ENCODE measurements around the gene XPO6.
"Not testable (repeated sequence)": the region's sequence is repeated elsewhere in the genome, so short reads cannot be mapped to it uniquely, and the experiment has no call there.

XPO6 gene

DNA sequence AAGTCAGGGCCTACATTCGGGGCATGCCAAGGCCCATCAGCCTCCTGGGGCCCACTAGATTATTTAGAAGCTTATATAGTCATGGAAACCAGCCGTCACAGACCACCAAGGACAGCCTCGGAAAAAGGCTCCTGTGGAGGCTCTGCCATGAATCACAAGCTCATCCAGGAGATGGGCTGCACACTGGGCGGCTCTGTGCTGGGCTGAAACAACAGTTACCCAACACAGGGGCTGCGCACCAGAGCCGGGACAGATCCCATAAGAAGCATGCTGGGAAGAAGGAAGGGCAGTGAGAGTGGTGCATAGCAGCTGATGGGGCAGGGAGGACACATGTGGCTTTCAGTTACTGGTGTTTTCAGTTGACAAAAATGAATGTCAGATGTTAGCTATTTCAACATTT is 80.6 kb downstream of the XPO6 start:
- H3K4me3 Mint-ChIP-seq, result no peak overlapping the region
- no peaks in the 10 kb centered on the region for H3K9me3 Mint-ChIP-seq (ENCODE audit: low read depth)
- no peaks in the 10 kb centered on the region for H3K27me3 Mint-ChIP-seq
- H3K36me3 Mint-ChIP-seq, result peaks cover 2% of the 10 kb centered on the region
- peaks cover 16% of the 10 kb centered on the region for H3K4me1 Mint-ChIP-seq (ENCODE audit: low read depth)
- H3K27ac Mint-ChIP-seq, result peak overlapping the region; percentile 78

DNA sequence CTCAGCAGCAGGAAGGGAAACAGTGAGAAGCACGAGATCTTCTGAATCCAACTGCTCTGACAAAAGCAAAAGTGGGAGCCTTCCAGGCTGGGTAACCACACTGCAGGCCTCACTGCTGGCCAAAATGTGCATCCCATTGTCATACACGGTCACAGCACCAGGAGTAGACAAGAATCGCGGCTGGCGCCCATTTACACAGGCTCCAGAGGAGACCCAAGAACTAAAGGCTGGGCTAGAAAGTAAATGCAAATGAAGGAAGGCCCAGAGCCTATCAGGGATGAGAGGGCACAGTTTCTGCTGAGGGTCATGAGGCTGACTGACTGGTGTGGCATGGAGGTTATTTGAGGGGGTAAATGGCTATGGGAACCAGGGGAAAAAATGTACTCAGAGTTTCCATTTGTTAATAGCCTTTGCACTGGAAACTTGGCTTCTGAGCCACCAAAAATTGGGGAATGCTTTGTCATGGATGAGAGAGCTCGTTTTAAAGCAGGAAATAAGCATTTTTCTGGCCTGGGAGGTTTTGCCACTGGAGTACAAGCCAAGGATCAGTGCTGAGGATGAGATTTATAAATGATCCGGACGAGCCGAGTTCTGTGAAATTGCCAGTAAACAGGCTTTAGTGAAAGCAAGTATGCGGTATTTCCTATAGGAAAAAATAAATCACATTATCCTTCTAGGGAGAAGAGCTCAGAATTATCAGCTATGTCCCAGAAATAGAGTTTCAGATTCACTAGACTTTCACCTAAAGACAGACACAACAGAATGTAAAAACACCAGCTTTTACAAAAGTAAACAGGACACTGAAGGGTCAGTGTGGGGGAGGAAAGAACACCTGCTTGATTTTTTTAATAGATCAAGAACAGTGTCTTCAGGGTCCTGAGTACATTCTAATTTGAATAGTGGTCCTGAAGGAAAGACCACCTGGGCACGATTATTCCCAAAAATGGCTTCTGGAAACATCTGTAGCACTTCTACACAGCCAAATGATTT is 81.4 kb downstream of the XPO6 start:
- Mint-ChIP-seq H3K27ac (peak overlapping the region; percentile 78), H3K9me3 (ENCODE audit: low read depth) (no peaks in the 10 kb centered on the region), H3K4me3 (no peak overlapping the region), H3K36me3 (peaks cover 2% of the 10 kb centered on the region), H3K27me3 (no peaks in the 10 kb centered on the region), H3K4me1 (ENCODE audit: low read depth) (peaks cover 13% of the 10 kb centered on the region)

DNA sequence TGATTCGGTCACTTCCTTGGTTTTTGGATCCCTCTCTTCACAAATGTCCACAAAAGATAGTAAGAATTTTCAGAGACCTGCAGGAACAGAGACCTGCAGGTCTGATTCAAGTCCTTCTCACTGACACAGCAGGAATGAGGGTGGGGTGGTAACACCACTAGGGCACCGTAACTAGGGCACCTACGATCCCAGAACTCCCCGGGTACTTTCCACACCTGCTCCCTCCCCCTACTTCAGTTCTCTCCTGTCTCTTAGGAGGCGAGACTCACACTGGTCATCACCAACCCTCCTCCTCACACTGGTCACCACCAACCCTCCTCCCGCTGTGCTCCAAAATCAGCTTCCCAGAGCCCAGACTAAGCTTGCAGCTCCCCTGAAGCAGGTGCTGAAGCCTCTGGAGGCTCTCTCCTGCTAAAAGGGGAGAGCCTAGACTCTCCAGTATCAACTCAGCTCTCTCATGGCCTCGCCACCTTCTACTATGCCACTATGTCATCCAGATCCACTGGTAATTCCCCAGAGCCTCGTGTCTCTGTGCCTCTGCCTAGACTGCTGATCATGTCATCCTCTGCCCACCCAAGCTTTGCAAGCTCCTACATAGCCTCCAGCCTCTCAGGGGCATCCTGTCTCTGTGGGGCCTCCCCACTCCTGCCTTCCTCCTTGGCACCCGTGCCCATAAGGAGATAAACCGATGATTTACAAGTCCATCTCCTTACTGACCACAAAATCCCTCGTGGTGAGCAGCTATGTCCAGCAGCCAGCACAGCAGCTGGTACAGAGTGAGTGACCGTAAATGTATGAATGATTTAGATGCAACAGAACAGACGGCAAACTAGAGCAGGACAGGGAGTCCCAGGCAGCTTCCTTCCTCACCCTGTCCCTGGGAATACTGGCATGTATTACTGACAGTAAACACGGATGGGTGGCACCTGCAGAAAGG is 84.8 kb downstream of the XPO6 start:
- Mint-ChIP-seq H3K27me3 (no peaks in the 10 kb centered on the region), H3K4me1 (ENCODE audit: low read depth) (peaks cover 15% of the 10 kb centered on the region), H3K9me3 (ENCODE audit: low read depth) (no peaks in the 10 kb centered on the region), H3K36me3 (peaks cover 2% of the 10 kb centered on the region), H3K27ac (peak overlapping the region; percentile 81), H3K4me3 (no peak overlapping the region)

DNA sequence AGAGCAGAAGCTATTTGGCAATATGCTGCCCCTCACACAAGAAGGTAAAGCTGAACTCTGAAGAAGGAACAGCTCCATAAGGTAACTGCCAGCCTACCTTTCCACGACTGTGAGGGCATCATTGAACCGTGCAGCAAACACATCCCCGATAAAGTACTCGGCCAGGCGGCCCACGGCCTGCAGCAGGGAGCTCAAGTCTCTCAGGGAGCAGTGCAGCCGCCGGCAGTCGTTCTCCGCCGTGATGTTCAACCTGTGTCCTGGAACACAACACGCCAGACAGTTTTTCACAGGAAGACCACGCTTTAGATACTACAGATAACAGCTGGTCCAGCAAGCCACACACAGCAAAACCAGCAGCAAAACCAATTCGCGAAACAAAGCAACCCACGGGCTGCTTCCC is 86.2 kb downstream of the XPO6 start:
- H3K27ac Mint-ChIP-seq, result no peak overlapping the region
- peaks cover 8% of the 10 kb centered on the region for H3K36me3 Mint-ChIP-seq

DNA sequence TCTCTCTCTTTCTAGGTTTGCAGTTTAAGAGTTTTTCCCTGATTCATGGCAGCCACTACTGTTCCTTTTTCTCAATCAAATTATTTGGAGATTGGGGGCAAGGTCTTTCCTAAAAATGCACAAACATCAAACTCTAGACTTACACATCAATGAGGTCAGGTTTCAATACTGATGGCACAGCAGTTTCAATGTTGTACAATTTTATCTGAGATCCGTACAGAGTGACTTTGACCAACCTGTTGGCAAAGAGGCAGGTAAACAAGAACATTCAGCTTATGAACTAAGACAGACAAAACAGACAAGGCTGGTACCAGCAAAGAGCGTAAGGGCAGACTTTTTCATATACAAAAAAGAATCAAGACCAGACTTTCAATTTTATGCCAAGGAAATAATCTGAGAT is 90.2 kb downstream of the XPO6 start:
- Mint-ChIP-seq H3K4me1 (ENCODE audit: low read depth) (peaks cover 3% of the 10 kb centered on the region), H3K27me3 (no peaks in the 10 kb centered on the region), H3K27ac (peak overlapping the region; percentile 65), H3K4me3 (no peak overlapping the region), H3K36me3 (peaks cover 9% of the 10 kb centered on the region), H3K9me3 (ENCODE audit: low read depth) (no peaks in the 10 kb centered on the region)

More for the DNA sequence above, 86.2 kb downstream of the XPO6 start:
- peaks cover 13% of the 10 kb centered on the region for H3K4me1 Mint-ChIP-seq (ENCODE audit: low read depth)
- H3K9me3 Mint-ChIP-seq (ENCODE audit: low read depth), result no peaks in the 10 kb centered on the region
- H3K4me3 Mint-ChIP-seq, result no peak overlapping the region
- H3K27me3 Mint-ChIP-seq, result no peaks in the 10 kb centered on the region

DNA sequence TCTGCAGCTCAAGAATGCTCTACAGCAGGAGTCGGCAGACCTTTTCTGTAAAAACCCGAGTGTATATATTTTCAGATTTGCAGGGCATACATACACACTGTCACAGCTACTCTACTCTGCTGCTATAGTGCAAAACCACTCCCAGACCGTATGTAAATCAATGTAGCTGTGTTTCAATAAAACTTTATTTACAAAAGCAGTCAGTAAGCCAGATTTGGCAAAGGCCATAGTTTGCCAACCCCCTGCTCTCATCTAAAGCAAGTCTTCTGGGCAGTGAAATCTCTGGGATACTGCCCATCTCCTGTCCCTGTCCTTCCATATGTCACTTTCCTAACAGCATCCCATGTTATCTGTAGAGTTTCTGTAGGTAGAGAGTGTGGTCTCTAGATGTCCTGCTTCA is 91.0 kb downstream of the XPO6 start:
- Mint-ChIP-seq H3K27ac (peak overlapping the region; percentile 65), H3K27me3 (no peaks in the 10 kb centered on the region), H3K36me3 (peaks cover 13% of the 10 kb centered on the region), H3K9me3 (ENCODE audit: low read depth) (no peaks in the 10 kb centered on the region), H3K4me3 (no peak overlapping the region), H3K4me1 (ENCODE audit: low read depth) (peaks cover 4% of the 10 kb centered on the region)

DNA sequence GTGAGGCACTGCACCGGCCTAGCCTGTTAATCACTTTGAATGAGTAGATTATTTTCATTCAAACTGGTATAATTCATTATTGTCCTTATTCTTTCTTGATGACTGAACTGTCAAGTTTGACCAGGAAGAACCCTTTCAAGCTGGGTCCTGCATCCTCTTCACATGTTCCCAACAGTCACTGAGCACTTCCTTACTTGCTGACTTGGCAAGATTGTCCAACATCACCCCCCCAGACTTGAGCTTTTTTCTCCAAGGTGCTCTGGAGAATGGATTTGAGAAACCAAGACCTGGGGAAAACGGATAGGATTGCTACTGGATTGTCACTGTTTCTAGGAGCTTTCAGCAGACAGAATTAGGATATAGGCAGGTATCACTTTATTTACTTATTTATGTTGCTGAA is 93.1 kb downstream of the XPO6 start:
- H3K36me3 Mint-ChIP-seq, result peaks cover 13% of the 10 kb centered on the region
- peak overlapping the region; percentile 41 for H3K27ac Mint-ChIP-seq
- H3K27me3 Mint-ChIP-seq, result no peaks in the 10 kb centered on the region
- H3K4me3 Mint-ChIP-seq, result no peak overlapping the region
- peaks cover 4% of the 10 kb centered on the region for H3K4me1 Mint-ChIP-seq (ENCODE audit: low read depth)
- no peaks in the 10 kb centered on the region for H3K9me3 Mint-ChIP-seq (ENCODE audit: low read depth)

DNA sequence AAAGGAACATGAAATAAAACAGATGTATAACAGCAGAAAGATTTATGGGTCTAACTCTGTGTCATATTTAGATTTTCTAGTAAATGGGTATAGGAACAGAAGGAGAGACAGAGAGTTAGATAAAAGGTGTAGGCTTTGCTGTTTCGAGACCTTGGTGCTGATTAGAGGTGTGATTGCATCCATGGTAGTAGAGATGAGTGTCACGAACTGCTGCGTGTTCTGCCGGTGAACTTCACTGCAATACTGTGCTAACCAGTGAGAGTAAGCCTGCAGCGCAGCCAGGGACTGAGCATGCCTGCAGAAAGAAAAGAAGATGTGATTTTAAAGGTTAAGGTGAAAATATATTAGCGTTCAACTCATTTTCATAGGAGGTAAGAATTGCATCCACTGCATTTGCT is 94.6 kb downstream of the XPO6 start:
- H3K4me1 Mint-ChIP-seq (ENCODE audit: low read depth), result peaks cover 8% of the 10 kb centered on the region

DNA sequence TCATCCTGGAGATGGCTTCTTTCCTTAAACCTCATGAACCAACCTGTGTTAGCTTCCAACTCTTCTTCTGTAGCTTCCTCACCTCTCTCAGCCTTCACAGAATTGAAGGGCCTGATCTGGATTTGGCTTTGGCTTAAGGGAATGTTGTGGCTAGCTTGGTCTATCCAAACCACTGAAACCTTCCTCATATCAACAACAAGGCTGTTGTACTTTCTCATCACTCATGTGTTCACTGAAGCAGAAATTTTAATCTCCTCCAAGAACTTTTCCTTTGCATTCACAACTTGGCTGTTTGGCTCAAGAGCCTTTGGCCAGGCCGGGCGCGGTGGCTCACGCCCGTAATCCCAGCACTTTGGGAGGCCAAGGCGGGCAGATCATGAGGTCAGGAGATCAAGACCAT is 95.9 kb downstream of the XPO6 start:
- not testable (repeated sequence) for H3K4me1 Mint-ChIP-seq (ENCODE audit: low read depth); H3K9me3 Mint-ChIP-seq (ENCODE audit: low read depth); H3K27me3 Mint-ChIP-seq; H3K4me3 Mint-ChIP-seq
- H3K36me3 Mint-ChIP-seq, result peaks cover 13% of the 10 kb centered on the region
- peak overlapping the region; percentile 50 for H3K27ac Mint-ChIP-seq

More for the DNA sequence above, 94.6 kb downstream of the XPO6 start:
- H3K36me3 Mint-ChIP-seq, result peaks cover 18% of the 10 kb centered on the region
- H3K27me3 Mint-ChIP-seq, result no peaks in the 10 kb centered on the region
- no peaks in the 10 kb centered on the region for H3K9me3 Mint-ChIP-seq (ENCODE audit: low read depth)
- H3K27ac Mint-ChIP-seq, result no peak overlapping the region
- H3K4me3 Mint-ChIP-seq, result no peak overlapping the region

DNA sequence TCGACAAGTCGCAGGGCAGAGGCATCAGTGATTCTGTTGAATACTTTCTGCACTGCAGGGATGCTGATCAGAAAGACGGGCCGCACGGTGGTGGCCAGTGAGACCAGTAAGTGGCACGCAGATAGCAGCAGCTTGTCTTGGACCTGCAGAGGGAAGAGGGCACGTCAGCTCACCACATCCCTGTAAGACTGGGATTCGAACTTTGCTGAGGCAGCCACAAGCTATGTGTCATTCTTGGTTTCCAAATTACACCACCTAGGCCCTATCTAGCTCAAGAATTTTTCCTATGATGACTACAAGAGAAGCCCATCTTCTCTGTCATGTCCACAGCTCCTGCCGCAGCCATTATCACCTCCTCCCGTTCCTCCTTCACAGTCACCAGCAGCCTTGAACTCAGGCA is 98.9 kb downstream of the XPO6 start:
- H3K4me3 Mint-ChIP-seq, result no peak overlapping the region
- H3K36me3 Mint-ChIP-seq, result peaks cover 20% of the 10 kb centered on the region
- H3K4me1 Mint-ChIP-seq (ENCODE audit: low read depth), result peaks cover 25% of the 10 kb centered on the region
- peak overlapping the region; percentile 77 for H3K27ac Mint-ChIP-seq
- no peaks in the 10 kb centered on the region for H3K27me3 Mint-ChIP-seq
- H3K9me3 Mint-ChIP-seq (ENCODE audit: low read depth), result no peaks in the 10 kb centered on the region

DNA sequence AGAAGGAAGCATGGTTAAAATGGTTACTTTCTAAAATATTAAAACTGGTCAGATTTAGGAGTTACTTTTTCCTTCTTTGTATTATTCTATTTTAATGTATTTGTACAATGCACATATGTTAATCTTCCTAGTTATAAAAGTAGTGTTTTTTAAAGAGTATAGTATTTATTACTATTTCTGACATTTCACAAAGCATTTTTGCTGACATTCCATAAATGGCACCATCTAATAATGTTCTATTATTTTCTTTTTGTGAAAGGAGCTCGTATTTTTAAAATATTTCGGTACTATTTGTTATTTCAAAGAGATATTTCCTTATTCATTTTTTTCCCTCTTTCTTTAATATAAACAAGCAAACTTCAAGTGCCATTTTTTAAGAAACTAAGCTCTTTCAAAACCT is 100.8 kb downstream of the XPO6 start:
- Mint-ChIP-seq H3K36me3 (peaks cover 18% of the 10 kb centered on the region), H3K4me1 (ENCODE audit: low read depth) (peaks cover 23% of the 10 kb centered on the region), H3K9me3 (ENCODE audit: low read depth) (no peaks in the 10 kb centered on the region), H3K27me3 (no peaks in the 10 kb centered on the region), H3K27ac (peak overlapping the region; percentile 58), H3K4me3 (no peak overlapping the region)

DNA sequence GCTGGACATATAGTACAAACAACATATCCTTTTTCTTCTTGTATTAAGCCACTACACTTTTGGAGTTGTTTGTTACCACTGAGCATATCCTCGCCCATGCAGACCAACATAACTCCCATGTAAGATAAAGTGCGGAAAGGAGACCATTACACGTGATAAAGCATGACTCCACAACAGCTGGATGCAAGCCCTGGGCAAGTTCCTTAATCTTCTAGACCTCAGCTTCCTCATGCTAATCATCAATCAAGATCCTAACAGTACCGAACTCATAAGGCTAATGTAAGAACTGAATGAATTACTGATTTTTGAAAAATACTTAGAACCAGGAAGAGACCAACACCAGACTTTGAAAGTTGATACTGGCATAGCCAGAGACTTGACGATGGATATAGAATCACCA is 101.3 kb downstream of the XPO6 start:
- Mint-ChIP-seq H3K36me3 (peaks cover 18% of the 10 kb centered on the region), H3K9me3 (ENCODE audit: low read depth) (no peaks in the 10 kb centered on the region), H3K27me3 (no peaks in the 10 kb centered on the region), H3K4me3 (no peak overlapping the region), H3K4me1 (ENCODE audit: low read depth) (peaks cover 23% of the 10 kb centered on the region), H3K27ac (peak overlapping the region; percentile 58)

DNA sequence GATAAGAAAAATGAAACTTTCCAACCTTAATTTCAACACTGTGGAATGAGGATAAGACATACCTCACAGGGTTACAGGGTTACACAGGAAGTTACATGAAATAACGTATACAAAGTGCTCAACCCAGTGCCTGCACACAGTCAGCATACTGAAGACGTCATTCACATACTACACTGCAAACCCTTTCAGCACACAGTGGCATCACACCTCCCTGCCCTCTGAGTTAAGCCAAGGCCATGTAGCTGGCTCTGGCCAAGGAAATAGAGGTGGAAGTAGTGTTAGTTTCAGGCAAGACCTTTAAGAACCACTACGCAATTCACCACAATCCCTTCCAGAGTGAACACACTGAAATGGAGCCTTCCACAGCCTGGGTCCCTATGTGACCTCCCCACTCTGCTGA is 101.7 kb downstream of the XPO6 start:
- H3K36me3 Mint-ChIP-seq, result peaks cover 18% of the 10 kb centered on the region
- H3K4me3 Mint-ChIP-seq, result no peak overlapping the region
- peak overlapping the region; percentile 19 for H3K27ac Mint-ChIP-seq
- H3K27me3 Mint-ChIP-seq, result no peaks in the 10 kb centered on the region
- H3K4me1 Mint-ChIP-seq (ENCODE audit: low read depth), result peaks cover 23% of the 10 kb centered on the region
- H3K9me3 Mint-ChIP-seq (ENCODE audit: low read depth), result no peaks in the 10 kb centered on the region

DNA sequence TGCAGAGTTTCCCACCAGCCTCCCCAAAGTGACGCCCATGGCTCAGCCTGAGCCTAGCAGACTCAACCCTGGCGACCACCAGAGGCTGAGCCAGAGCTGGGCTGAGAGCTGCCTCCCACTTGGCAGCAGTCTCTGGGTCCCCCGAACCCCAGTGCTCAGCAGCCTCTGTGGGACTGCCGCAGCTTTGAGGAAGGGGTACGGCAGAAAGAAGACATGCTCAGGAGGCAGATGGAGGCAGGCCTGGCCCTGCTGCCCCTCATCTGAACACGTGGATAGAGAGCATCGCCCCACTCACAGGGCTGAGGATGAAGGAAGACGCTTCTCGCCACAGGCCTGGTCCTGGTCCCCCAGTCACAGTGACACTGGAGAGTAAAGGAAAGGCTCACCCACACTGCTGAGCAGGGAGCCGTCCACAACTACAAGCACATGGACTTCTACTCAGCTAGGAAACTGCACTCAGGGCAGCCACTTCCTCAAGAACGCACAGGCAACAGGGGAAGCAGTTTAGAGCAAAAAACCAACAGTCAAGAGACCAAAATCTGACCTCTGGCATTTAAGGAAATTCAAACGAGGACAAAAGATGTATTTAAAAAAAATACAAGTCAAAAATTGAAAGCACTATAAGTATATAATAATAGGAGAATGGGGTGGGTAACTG is 103.0 kb downstream of the XPO6 start:
- H3K4me1 Mint-ChIP-seq (ENCODE audit: low read depth), result peaks cover 22% of the 10 kb centered on the region
- no peak overlapping the region for H3K4me3 Mint-ChIP-seq
- H3K27me3 Mint-ChIP-seq, result no peaks in the 10 kb centered on the region
- H3K9me3 Mint-ChIP-seq (ENCODE audit: low read depth), result no peaks in the 10 kb centered on the region
- H3K36me3 Mint-ChIP-seq, result peaks cover 18% of the 10 kb centered on the region
- H3K27ac Mint-ChIP-seq, result peak overlapping the region; percentile 50
